IPS-18a (cell line): ENCODE data around the gene KHDC3L.

Source experiments
- H3K27ac ChIP-seq: one replicate; pipeline ENCODE4 v1.5.1; 2013; ENCODE audit warnings: low read length
- H3K27me3 ChIP-seq: one replicate; pipeline ENCODE4 v1.6.1; 2013; ENCODE audit warnings: mild to moderate bottlenecking, low read length; ENCODE audit not compliant: control insufficient read depth, insufficient read depth
- H3K36me3 ChIP-seq: one replicate; pipeline ENCODE4 v1.6.1; 2013; ENCODE audit warnings: low read depth, low read length; ENCODE audit not compliant: control insufficient read depth
- H3K4me1 ChIP-seq: one replicate; pipeline ENCODE4 v1.6.1; 2013; ENCODE audit warnings: low read depth, low read length; ENCODE audit not compliant: control insufficient read depth
- H3K4me3 ChIP-seq: one replicate; pipeline ENCODE4 v1.5.1; 2013; ENCODE audit warnings: low read length
- H3K9ac ChIP-seq: one replicate; pipeline ENCODE4 v1.6.1; 2013; ENCODE audit warnings: mild to moderate bottlenecking, low read length, moderate library complexity
- H3K9me3 ChIP-seq: one replicate; pipeline ENCODE4 v1.6.1; 2013; ENCODE audit warnings: low read depth, low read length; ENCODE audit not compliant: control insufficient read depth

Gene KHDC3L

GRCh38 chr6:73348550-73349204 is 13.8 kb upstream of the KHDC3L start:
- H3K9ac ChIP-seq: no peak overlapping the region
- H3K36me3 ChIP-seq: no peaks in the 10 kb centered on the region
- H3K27me3 ChIP-seq: no peaks in the 10 kb centered on the region
- H3K4me1 ChIP-seq: peaks cover 20% of the 10 kb centered on the region
- H3K27ac ChIP-seq: no peak overlapping the region
- H3K4me3 ChIP-seq: no peak overlapping the region
- no peaks in the 10 kb centered on the region for H3K9me3 ChIP-seq

- peaks cover 20% of the 10 kb centered on the region for H3K4me1 ChIP-seq
- H3K27me3 ChIP-seq: no peaks in the 10 kb centered on the region
- no peak overlapping the region for H3K4me3 ChIP-seq
- no peaks in the 10 kb centered on the region for H3K36me3 ChIP-seq
- H3K9me3 ChIP-seq: no peaks in the 10 kb centered on the region
- no peak overlapping the region for H3K27ac ChIP-seq
- H3K9ac ChIP-seq: no peak overlapping the region
Observed at GRCh38 chr6:73349311-73349710, 13.1 kb upstream of the KHDC3L start.

GRCh38 chr6:73353636-73354593 is 8.5 kb upstream of the KHDC3L start, which contains the start of gene DPPA5:
DPPA5 (minus strand) TSS chr6:73354276; CDS start chr6:73354225, 51 bp downstream.
- Histone ChIP-seq H3K36me3 (no peaks in the 10 kb centered on the region), H3K9me3 (no peaks in the 10 kb centered on the region), H3K27ac (no peak within 1 kb of the TSS), H3K4me3 (no peak within 1 kb of the TSS), H3K4me1 (peaks cover 16% of the 10 kb centered on the region), H3K9ac (no peak within 1 kb of the TSS), H3K27me3 (no peaks in the 10 kb centered on the region)

GRCh38 chr6:73362869-73363536 is 545 bp downstream of the KHDC3L start:
- H3K27ac ChIP-seq: no peak overlapping the region
- H3K4me1 ChIP-seq: peaks cover 2% of the 10 kb centered on the region
- H3K4me3 ChIP-seq: no peak overlapping the region
- no peaks in the 10 kb centered on the region for H3K36me3 ChIP-seq
- H3K27me3 ChIP-seq: no peaks in the 10 kb centered on the region
- H3K9me3 ChIP-seq: no peaks in the 10 kb centered on the region
- H3K9ac ChIP-seq: no peak overlapping the region

DNA sequence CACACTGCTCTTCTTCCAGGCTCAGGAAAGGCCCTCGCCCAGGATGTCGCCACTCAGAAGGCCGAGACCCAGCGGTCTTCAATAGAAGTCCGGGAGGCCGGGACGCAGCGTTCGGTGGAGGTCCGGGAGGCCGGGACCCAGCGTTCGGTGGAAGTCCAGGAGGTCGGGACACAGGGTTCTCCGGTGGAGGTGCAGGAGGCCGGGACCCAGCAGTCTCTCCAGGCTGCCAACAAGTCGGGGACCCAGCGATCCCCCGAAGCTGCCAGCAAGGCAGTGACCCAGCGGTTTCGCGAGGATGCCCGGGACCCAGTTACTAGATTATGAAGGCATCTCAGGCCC is 1.0 kb downstream of the KHDC3L start:
- Histone ChIP-seq H3K4me3 (no peak overlapping the region), H3K4me1 (peaks cover 5% of the 10 kb centered on the region), H3K27ac (no peak overlapping the region), H3K27me3 (no peaks in the 10 kb centered on the region), H3K9me3 (no peaks in the 10 kb centered on the region), H3K36me3 (no peaks in the 10 kb centered on the region), H3K9ac (no peak overlapping the region)

- H3K27ac ChIP-seq: no peak overlapping the region
- no peaks in the 10 kb centered on the region for H3K27me3 ChIP-seq
Observed at GRCh38 chr6:73364121-73364520, 1.7 kb downstream of the KHDC3L start.

GRCh38 chr6:73364549-73364948 is 2.1 kb downstream of the KHDC3L start:
- H3K4me3 ChIP-seq: no peak overlapping the region
- H3K9me3 ChIP-seq: no peaks in the 10 kb centered on the region
- H3K4me1 ChIP-seq: peaks cover 5% of the 10 kb centered on the region
- H3K27ac ChIP-seq: no peak overlapping the region
- H3K36me3 ChIP-seq: no peaks in the 10 kb centered on the region
- no peak overlapping the region for H3K9ac ChIP-seq
- no peaks in the 10 kb centered on the region for H3K27me3 ChIP-seq

More at GRCh38 chr6:73364121-73364520, 1.7 kb downstream of the KHDC3L start:
- no peak overlapping the region for H3K4me3 ChIP-seq
- no peaks in the 10 kb centered on the region for H3K9me3 ChIP-seq
- no peaks in the 10 kb centered on the region for H3K36me3 ChIP-seq
- H3K9ac ChIP-seq: no peak overlapping the region
- peaks cover 5% of the 10 kb centered on the region for H3K4me1 ChIP-seq

DNA sequence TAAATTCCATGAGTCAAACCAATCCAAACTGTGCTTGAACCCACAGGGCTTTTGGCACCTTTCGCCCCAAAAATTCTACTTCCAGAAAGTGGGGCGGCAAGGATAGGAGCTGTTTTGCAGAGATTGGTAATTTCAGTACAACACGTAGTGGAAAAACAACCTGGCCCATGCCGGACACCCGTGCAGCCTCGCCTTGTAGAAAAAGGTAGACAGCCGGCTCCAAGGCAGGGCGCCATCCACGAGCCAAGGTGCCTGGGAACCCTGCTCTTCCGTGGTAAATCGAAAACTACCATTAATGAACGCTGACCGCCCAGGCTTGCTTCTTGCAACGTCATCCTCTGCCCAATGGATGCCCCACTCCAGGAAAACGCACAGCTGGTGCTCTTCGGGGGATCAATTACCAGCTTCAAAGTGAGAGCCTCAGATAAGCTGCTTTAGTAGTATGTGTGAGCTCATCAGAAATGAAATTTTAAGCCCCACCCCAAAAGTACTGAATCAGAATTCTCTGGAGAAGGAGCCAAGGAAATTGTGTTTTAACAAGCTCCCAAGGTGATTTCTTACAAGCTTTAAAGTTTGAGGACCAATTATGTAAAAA is 5.4 kb downstream of the KHDC3L start:
- Histone ChIP-seq H3K27me3 (no peaks in the 10 kb centered on the region), H3K4me1 (peaks cover 5% of the 10 kb centered on the region), H3K4me3 (no peak overlapping the region), H3K9ac (no peak overlapping the region), H3K9me3 (no peaks in the 10 kb centered on the region), H3K27ac (no peak overlapping the region), H3K36me3 (no peaks in the 10 kb centered on the region)

DNA sequence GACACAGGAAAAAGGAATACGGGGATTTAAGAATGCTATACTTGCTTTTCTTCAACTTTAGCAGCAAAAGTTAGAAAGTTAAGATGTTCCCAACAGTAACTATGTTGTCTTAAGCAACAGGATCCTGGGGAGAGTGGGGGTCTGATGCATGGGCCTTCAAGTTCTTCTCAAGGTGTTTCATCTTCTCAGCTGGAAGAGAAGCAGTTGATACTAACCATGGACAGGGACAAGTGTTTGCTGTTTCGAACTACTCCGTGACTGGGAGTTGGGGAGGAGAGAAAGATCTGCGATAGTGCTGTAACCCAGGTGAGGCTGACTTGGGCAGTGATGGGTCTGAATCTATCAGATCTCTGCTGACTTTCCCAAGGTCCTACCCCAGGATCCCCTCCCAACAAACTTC is 6.2 kb downstream of the KHDC3L start:
- Histone ChIP-seq H3K9ac (no peak overlapping the region), H3K36me3 (no peaks in the 10 kb centered on the region), H3K9me3 (no peaks in the 10 kb centered on the region), H3K4me3 (no peak overlapping the region), H3K27ac (no peak overlapping the region), H3K4me1 (peaks cover 5% of the 10 kb centered on the region), H3K27me3 (no peaks in the 10 kb centered on the region)

DNA sequence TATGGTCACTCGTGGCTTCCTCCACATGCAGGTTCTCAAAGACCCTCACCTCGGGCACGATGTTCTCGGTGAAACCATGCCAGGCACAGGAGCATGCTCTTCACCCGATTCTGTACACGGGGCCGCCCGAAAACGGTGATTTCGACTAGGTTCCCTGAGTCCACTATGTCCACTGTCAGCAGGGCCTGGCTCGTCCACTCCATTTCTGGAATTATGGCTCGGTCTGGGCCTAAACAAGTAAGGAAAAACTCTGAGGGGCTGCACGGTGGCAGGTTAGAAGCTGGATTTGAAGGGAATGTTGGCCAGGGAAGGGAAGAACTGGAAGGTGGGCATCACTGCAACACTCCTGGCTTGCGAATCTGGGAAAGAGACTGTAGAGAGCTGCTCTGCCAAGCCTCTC is 6.7 kb downstream of the KHDC3L start:
- H3K27me3 ChIP-seq: no peaks in the 10 kb centered on the region
- no peaks in the 10 kb centered on the region for H3K36me3 ChIP-seq
- H3K9ac ChIP-seq: no peak overlapping the region
- no peak overlapping the region for H3K27ac ChIP-seq
- H3K4me1 ChIP-seq: peaks cover 5% of the 10 kb centered on the region
- H3K4me3 ChIP-seq: no peak overlapping the region
- H3K9me3 ChIP-seq: no peaks in the 10 kb centered on the region

DNA sequence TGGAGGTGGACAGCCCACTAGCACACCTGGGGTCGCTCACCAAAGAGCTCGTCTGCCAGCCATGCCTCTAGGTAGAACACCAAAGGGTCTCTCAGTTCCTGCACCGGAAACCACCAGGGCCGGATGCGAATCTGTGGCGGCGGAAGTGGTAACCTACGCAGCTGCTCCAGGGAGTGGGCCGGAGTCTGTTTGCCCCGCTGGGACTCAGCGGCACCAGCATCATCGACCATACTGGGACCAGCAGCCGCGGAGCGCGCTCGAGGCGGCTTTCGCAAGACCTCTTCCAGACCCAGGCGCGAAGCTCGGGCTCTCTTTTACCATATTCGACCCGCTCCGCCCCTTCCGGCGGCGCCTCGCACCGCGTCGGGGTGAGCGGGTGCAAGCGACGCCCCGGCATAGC is 7.1 kb downstream of the KHDC3L start, which contains the start of gene OOEP:
Gene OOEP (minus strand): TSS at position 335 of the 400 bp plus-strand sequence. CDS start 105 bp downstream, at position 230.
- peaks cover 5% of the 10 kb centered on the region for H3K4me1 ChIP-seq
- H3K4me3 ChIP-seq: no peak within 1 kb of the TSS
- H3K9ac ChIP-seq: no peak within 1 kb of the TSS
- no peaks in the 10 kb centered on the region for H3K27me3 ChIP-seq
- no peaks in the 10 kb centered on the region for H3K9me3 ChIP-seq
- no peaks in the 10 kb centered on the region for H3K36me3 ChIP-seq
- H3K27ac ChIP-seq: no peak within 1 kb of the TSS
